Endothelial cell of umbilical vein (primary cell): Measurements from ENCODE around the gene CCND1.

Experiments used
- CTCF ChIP-seq, 2 donors: IDR thresholded peaks; 1 replicate in 1 of 2; 2 replicates in 1 of 2; pipeline ENCODE4 v1.5.1; 2011; ENCODE audit warnings: low read length in 2 of 2, mild to moderate bottlenecking in 2 of 2, moderate library complexity in 2 of 2, control low read depth in 1 of 2, inconsistent platforms in 1 of 2, low read depth in 1 of 2; ENCODE audit not compliant: insufficient read depth in 1 of 2; ENCODE audit errors: extremely low read depth in 1 of 2
- EZH2 ChIP-seq: IDR thresholded peaks from 2 replicates; pipeline ENCODE4 v1.6.1; 2012; ENCODE audit warnings: borderline replicate concordance, low read depth, mild to moderate bottlenecking, moderate library complexity, low read length, inconsistent platforms; ENCODE audit not compliant: severe bottlenecking
- GATA2 ChIP-seq: IDR thresholded peaks from 2 replicates; pipeline ENCODE4 v1.7.0; 2011; ENCODE audit warnings: low read depth, mild to moderate bottlenecking, moderate library complexity, mixed read lengths, low read length; ENCODE audit not compliant: insufficient read length, insufficient read depth
- JUN ChIP-seq: IDR thresholded peaks from 2 replicates; pipeline ENCODE4 v1.6.1; 2011; ENCODE audit warnings: borderline replicate concordance, low read depth; ENCODE audit not compliant: insufficient read length, insufficient read depth
- POLR2A ChIP-seq: IDR thresholded peaks from 2 replicates; pipeline ENCODE4 v1.6.1; 2012; ENCODE audit warnings: low read depth, mild to moderate bottlenecking, control low read depth, low read length
- POLR2AphosphoS5 ChIP-seq: IDR thresholded peaks from 2 replicates; pipeline ENCODE4 v1.6.1; 2012; ENCODE audit warnings: low read depth, mild to moderate bottlenecking, control low read depth, low read length, moderate library complexity; ENCODE audit not compliant: insufficient read depth

DNA sequence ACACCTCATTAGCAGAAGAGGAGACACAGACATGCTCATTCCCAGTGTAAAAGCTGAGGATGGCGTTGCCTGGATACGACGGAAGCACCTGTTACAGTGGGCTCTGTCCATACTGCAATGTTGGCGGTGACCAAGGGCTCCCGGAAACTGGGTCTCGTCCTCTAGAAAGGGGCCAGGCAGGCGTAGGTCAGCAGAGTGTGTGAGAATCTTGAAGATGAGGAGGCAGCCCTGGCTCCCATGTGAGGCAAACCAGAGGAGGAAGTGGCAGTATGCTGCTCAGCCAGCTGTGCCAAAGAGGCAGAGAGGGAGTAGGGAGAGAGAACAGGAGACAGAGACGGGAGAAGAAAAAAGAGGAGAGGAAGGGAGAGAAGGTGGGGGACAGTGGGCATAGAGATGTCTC lies 23.9 kb downstream of the CCND1 start:
- TF ChIP-seq CTCF (IDR thresholded peaks at IDR 0.05; ENCODE audit: extremely low read depth in 1 of 2, insufficient read depth in 1 of 2, low read depth in 1 of 2, low read length in 2 of 2) (no peak), EZH2 (no peak), POLR2AphosphoS5 (no peak), JUN (no peak), GATA2 (no peak), POLR2A (no peak)
